ENCODE measurements around the gene RABL6.

The RABL6 gene

DNA sequence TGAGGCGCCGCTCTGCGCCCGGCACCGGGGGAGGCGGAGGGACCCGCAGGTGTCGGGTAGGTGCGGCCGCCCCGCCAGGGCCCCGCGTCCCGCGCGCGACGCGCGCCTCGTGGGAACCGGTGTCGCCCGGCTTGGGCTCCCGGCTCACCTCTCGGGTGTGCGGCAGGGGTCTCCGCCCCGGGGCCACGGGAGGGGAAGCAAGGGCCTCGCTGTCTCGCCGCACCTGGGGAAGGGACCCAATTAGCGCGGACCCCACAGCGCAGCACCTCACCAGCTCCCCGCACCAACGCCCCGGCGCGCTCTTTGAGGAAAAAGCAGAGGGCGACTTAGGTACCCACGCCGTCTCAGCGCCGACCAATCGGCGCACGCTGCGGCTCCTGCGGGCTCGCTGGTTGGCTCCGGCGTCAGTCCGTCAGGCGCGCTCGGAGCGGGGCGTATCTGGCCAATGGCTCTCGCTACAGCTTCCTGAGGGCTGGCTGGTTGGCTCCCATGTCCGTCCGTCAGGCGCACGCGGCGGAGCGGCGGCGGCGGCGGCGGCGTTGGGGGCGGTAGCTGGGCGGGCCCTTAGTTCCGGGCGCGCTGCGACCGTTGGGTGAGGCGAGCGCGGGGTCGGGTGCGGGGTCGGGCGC lies 78.3 kb downstream of the RABL6 start, which contains the start of gene TRAF2:
Gene TRAF2 (plus strand): TSS at position 567 of the 629 bp plus-strand sequence. CDS start 12,225 bp downstream, outside the sequence.
- Histone ChIP-seq H3K4me1 (peaks cover 0 to 32% (median 20%) of the 10 kb centered on the region in 4 donors), H3K4me3 (peak within 1 kb of the TSS; percentile 70 to 90), H3K27me3 (no peaks in the 10 kb centered on the region), H3K27ac (peak within 1 kb of the TSS; percentile 80 to 92), H3K36me3 (peaks cover 0 to 11% (median 7%) of the 10 kb centered on the region in 3 donors), H3K9me3 (no peaks in the 10 kb centered on the region)
- peak; percentile 95 to 98 for DNase-seq
- TF ChIP-seq, protein P1, sequence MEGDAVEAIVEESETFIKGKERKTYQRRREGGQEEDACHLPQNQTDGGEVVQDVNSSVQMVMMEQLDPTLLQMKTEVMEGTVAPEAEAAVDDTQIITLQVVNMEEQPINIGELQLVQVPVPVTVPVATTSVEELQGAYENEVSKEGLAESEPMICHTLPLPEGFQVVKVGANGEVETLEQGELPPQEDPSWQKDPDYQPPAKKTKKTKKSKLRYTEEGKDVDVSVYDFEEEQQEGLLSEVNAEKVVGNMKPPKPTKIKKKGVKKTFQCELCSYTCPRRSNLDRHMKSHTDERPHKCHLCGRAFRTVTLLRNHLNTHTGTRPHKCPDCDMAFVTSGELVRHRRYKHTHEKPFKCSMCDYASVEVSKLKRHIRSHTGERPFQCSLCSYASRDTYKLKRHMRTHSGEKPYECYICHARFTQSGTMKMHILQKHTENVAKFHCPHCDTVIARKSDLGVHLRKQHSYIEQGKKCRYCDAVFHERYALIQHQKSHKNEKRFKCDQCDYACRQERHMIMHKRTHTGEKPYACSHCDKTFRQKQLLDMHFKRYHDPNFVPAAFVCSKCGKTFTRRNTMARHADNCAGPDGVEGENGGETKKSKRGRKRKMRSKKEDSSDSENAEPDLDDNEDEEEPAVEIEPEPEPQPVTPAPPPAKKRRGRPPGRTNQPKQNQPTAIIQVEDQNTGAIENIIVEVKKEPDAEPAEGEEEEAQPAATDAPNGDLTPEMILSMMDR (IDR thresholded peaks at IDR 0.05), result peak in 1 of 2 experiments; percentile 39
- intact Hi-C loops (cut with DNase I; ENCODE audit: low total_unique reads), result loop anchor here (5.0 kb wide), 2 partner anchors 56 to 536 kb away; partner anchors contain the start of genes EXD3, FBXW5 and NOXA1

DNA sequence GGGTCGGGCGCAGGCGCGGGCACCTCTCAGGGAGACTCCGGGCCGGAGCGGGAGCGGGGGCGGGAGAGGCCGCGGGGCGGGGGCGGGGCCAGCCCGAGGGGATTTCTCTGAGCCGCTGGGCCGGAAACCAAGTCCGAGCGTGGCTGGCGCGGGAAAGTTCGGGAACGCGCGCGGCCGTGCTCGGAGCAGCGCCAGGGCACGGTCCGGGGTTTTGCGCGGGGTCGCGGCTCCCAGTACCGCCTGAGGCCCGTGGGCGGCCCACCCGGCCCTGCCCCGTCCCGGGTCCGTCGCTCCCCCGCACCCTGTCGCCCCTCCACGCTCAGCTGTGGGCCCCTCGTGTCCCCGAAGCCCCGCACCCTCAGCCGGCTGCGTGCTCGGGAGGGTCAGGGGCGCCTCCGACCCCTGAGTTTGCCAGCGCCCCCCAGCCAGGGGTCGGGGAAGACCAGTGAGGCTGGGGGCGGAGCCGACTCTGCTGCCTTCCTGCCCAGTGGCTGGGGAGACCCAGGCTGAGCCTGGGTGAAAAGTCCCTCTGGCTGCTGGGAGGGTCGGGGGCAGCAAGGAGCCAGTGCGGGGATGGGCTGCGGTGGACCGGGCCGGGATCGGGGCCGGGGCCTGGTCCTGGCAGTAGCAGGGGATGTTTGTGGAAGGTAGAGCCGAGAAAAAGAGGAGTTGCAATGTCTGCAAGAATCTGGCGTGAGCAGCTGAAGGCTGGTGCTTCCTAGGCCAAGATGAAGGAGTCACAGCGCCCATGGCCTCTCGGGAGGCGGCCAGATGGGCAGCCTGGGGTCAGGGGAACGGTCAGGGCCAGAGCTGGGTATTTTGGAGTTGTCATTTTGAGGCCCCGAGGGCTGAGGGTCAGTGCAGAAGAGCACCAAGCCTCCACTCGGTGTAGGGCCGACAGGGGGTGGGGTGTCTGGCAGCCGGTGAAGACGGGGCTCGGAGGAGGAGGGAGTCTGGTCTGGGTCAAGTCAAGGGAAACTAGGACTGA lies 79.2 kb downstream of the RABL6 start:
- intact Hi-C loops (cut with DNase I; ENCODE audit: low total_unique reads), result loop anchor here (5.0 kb wide), 2 partner anchors 55 to 535 kb away; partner anchors contain the start of genes EXD3, FBXW5 and NOXA1
- H3K9me3 ChIP-seq, result no peaks in the 10 kb centered on the region
- peak overlapping the region; percentile 70 to 90 for H3K4me3 ChIP-seq
- peak overlapping the region; percentile 80 to 92 for H3K27ac ChIP-seq
- TF ChIP-seq, protein P1 (IDR thresholded peaks at IDR 0.05), result no peak
- H3K27me3 ChIP-seq, result no peaks in the 10 kb centered on the region
- H3K36me3 ChIP-seq, result peaks cover 0 to 20% (median 7%) of the 10 kb centered on the region in 3 donors
- peaks cover 0 to 29% (median 19%) of the 10 kb centered on the region in 4 donors for H3K4me1 ChIP-seq
- DNase-seq, result no peak

DNA sequence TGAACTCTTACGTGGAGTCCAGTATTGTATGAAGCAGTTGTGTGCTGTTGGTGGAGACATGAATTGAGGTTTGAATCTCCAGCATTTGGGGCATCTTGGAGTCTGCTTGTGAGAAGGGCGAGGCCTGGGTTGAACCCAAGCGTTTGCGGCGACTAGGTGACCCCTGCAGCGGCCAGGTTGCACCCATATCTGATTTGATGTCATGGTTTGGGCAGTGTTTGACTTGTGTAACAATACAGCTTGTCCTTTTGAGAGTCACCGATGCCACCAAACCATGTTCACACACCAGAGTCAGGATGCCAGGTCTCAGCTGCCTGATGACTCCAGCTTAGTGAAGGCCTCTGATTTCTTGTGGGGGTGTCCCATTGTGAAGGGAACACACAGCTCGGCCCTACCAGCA lies 80.7 kb downstream of the RABL6 start:
- DNase-seq, result no peak
- Histone ChIP-seq H3K4me1 (peaks cover 0 to 20% (median 16%) of the 10 kb centered on the region in 4 donors), H3K9me3 (no peaks in the 10 kb centered on the region), H3K36me3 (peaks cover 0 to 30% (median 7%) of the 10 kb centered on the region in 3 donors), H3K27ac (no peak overlapping the region), H3K27me3 (no peaks in the 10 kb centered on the region), H3K4me3 (no peak overlapping the region)
- TF ChIP-seq, protein P1 (IDR thresholded peaks at IDR 0.05), result no peak
- intact Hi-C loops (cut with DNase I; ENCODE audit: low total_unique reads), result loop anchor here (5.0 kb wide), 2 partner anchors 54 to 534 kb away; partner anchors contain the start of genes EXD3, FBXW5 and NOXA1

DNA sequence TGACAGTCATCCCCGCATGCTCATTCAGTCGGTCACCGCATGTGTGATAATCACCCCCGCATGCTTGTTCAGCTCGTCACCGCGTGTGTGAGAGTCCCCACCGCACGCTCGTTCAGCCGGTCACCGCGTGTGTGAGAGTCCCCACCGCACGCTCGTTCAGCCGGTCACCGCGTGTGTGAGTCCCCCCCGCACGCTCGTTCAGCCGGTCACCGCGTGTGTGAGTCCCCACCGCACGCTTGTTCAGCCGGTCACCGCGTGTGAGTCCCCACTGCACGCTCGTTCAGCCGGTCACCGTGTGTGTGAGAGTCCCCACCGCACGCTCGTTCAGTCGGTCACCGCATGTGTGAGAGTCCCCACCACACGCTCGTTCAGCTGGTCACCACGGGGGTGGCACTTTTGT lies 82.1 kb downstream of the RABL6 start:
- Histone ChIP-seq H3K27me3 (no peaks in the 10 kb centered on the region), H3K9me3 (no peaks in the 10 kb centered on the region), H3K4me3 (no peak overlapping the region), H3K27ac (no peak overlapping the region), H3K36me3 (peaks cover 0 to 35% (median 7%) of the 10 kb centered on the region in 3 donors), H3K4me1 (peaks cover 0 to 20% (median 16%) of the 10 kb centered on the region in 4 donors)
- no peak for DNase-seq
- TF ChIP-seq, protein P1 (IDR thresholded peaks at IDR 0.05), result no peak
- intact Hi-C loops (cut with DNase I; ENCODE audit: low total_unique reads), result loop anchor here (5.0 kb wide), 2 partner anchors 52 to 532 kb away; partner anchors contain the start of genes EXD3, FBXW5 and NOXA1

DNA sequence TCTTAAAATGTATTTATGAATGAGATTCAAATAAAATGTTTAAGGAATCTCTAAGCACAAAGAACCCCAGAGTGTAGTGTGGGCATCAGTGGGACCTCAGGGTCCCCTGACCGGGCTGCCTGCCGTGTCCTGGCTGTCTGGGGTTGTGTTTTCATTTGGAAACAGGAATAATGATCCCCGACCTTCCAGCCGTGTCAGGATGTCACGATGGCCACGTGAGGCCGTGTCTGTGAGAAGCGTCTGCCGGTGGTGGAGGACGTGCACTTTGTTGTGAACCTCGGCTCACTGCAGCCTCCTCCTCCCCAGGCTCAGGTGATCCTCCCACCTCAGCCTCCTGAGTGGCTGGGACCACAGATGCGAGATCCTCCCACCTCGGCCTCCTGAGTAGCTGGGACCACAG lies 82.9 kb downstream of the RABL6 start:
- no peaks in the 10 kb centered on the region for H3K27me3 ChIP-seq
- TF ChIP-seq, protein P1 (IDR thresholded peaks at IDR 0.05), result no peak
- intact Hi-C loops (cut with DNase I; ENCODE audit: low total_unique reads), result no loop called here

More for the DNA sequence above, 82.9 kb downstream of the RABL6 start:
- H3K4me3 ChIP-seq, result no peak overlapping the region
- no peaks in the 10 kb centered on the region for H3K9me3 ChIP-seq
- peaks cover 0 to 18% (median 11%) of the 10 kb centered on the region in 4 donors for H3K4me1 ChIP-seq
- H3K27ac ChIP-seq, result no peak overlapping the region
- H3K36me3 ChIP-seq, result peaks cover 0 to 35% (median 7%) of the 10 kb centered on the region in 3 donors
- DNase-seq, result no peak
